Measurements from ENCODE around the gene EEF2KMT. TPM values are rescaled to one million over a fixed set of nuclear protein-coding genes. Genes with fewer than 3 reads are reported as not detected.

EEF2KMT gene, protein sequence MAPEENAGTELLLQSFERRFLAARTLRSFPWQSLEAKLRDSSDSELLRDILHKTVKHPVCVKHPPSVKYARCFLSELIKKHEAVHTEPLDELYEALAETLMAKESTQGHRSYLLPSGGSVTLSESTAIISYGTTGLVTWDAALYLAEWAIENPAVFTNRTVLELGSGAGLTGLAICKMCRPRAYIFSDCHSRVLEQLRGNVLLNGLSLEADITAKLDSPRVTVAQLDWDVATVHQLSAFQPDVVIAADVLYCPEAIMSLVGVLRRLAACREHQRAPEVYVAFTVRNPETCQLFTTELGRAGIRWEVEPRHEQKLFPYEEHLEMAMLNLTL
- total RNA-seq = 17.5 and 23.4 TPM in 2 replicates

DNA sequence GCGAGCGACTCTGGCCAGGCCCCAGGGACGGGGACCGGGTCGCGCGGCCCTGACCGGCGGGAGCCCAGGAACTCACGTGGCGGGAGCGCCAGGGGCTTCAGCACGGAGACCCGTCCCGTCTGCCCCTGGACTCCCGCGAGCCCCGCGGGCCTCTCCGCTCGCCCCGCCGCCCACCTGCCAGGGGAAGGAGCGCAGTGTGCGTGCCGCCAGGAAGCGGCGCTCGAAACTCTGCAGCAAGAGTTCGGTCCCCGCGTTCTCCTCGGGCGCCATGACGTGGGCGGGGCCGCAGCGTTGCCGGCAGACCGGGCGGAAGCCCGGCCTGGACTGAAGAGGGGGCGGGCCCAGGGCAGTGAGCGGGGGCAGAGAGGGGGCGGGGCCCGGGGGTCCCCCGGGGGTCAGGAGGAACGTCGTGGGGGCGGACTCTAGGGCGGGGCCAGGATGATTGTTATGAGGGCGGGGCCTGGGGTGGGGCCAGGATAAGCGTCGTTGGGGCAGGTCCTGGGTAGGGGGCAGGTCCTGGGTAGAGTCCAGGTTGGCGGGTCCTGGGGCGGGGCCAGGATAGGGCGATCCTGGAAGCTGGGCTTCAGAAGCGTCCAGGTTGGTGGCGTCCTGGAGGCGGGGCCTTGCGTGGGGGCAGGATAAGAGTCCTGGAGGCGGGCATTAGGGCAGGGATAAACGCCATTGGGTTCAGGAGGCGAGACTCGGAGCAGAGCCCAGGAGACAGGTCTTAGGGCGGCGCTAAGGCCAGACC is at the start of gene EEF2KMT:
Gene EEF2KMT, minus strand, starts transcription at position 326 of the 751 bp plus-strand sequence. Its CDS starts 56 bp downstream, at position 270.

DNA sequence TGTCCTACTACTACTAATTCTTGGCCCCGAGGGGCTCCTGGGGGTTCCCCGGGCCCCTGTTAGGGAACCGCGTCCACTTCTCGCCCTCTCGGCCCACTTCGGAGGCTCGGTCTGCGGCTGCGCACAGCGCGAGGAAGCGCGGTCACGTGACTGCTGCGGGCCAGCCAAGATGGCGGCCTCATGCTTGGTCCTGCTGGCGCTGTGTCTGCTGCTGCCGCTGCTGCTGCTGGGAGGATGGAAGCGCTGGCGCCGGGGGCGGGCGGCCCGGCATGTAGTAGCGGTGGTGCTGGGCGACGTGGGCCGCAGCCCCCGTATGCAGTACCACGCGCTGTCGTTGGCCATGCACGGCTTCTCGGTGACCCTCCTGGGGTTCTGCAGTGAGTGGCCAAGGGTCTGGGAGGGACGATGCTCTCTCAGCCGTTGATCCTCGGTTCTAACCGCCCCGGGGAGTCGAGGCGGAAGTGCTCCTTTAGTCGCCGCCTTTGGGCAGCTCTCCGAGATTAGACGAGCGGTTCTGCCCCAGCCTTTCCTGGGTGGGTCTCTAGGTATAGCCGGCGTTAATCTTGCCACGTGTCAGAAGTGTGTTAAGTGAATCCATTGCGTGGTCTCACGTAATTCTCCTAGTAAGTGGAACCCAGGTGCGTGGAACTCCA is 25.8 kb downstream of the EEF2KMT start, which contains the start of gene ALG1:
Gene ALG1, plus strand, starts transcription at position 163 of the 653 bp plus-strand sequence. Its CDS starts 7 bp downstream, at position 170.

DNA sequence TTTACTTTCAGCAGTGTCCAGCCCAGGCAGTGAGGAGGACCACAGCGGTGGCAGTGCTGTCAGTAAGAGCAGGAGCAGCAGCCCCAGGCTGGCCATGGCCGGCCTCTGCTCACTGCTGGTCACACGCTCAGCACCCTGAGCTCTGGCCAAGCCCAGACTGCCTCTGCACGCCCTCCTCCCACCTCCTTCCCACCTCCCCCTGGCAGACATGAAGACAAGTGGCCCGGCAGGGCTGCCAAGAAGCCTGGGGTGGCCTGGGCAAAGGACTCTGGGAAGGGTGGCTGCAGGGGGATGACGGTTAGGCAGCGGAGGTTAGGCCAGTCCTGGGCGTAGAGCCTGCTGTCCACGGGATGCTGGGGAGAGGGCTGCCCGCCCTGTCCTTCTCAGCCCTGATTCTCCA is 31.8 kb downstream of the EEF2KMT start, which contains the start of gene C16orf89:
Gene C16orf89, minus strand, starts transcription at position 144 of the 400 bp plus-strand sequence. Its CDS starts 48 bp downstream, at position 96.

Other genes with a start within 250 kb of the EEF2KMT start
- gene PPL, start 160.6 kb downstream of the EEF2KMT start, total RNA-seq = under 0.01 and 0.18 TPM in 2 replicates
- 0.18 TPM in 1 of 2 replicates, not detected in the other for gene SEC14L5, start 139.5 kb downstream of the EEF2KMT start, total RNA-seq
- 32.1 and 48.4 TPM in 2 replicates for gene NAGPA, start 63.9 kb downstream of the EEF2KMT start, total RNA-seq
- gene C16orf89, start 31.8 kb downstream of the EEF2KMT start, total RNA-seq = 0.29 TPM in 1 of 2 replicates, not detected in the other
- gene ALG1, start 26.0 kb downstream of the EEF2KMT start, total RNA-seq = 53.0 and 56.5 TPM in 2 replicates